KOPT-K1 (cell line): Measurements from ENCODE around the gene ZBTB21.

Source experiments
- H3K27ac ChIP-seq: fragments of 200-600 bp; sonication (generic); 2 replicates; pipeline ENCODE4 v1.5.1; 2016; ENCODE audit warnings: antibody characterized with exemption, mild to moderate bottlenecking, low read depth, low read length; ENCODE audit not compliant: poor library complexity, severe bottlenecking
- H3K36me3 ChIP-seq: fragments of 200-600 bp; sonication (generic); 2 replicates; pipeline ENCODE4 v1.5.1; 2017; ENCODE audit warnings: antibody characterized with exemption, mild to moderate bottlenecking, low read length, moderate library complexity; ENCODE audit not compliant: insufficient read depth
- H3K9me3 ChIP-seq: fragments of 200-600 bp; sonication (generic); 2 replicates; pipeline ENCODE4 v1.5.1; 2017; ENCODE audit warnings: antibody characterized with exemption, low read length, mild to moderate bottlenecking; ENCODE audit not compliant: insufficient read depth, poor library complexity, severe bottlenecking

ZBTB21 gene

GRCh38 chr21:41976611-41977010, 33.5 kb downstream of the ZBTB21 start:
- Histone ChIP-seq H3K36me3 (no peaks in the 10 kb centered on the region), H3K9me3 (peaks cover 23% of the 10 kb centered on the region), H3K27ac (no peak overlapping the region)

GRCh38 chr21:41975391-41976272, 34.5 kb downstream of the ZBTB21 start:
- no peaks in the 10 kb centered on the region for H3K36me3 ChIP-seq
- no peak overlapping the region for H3K27ac ChIP-seq
- peaks cover 23% of the 10 kb centered on the region for H3K9me3 ChIP-seq

- H3K36me3 ChIP-seq, result no peaks in the 10 kb centered on the region
- H3K9me3 ChIP-seq, result peaks cover 19% of the 10 kb centered on the region
- peak overlapping the region; percentile 55 for H3K27ac ChIP-seq
Measured at GRCh38 chr21:41974752-41975053, 35.5 kb downstream of the ZBTB21 start.

GRCh38 chr21:41973861-41974751, 36.1 kb downstream of the ZBTB21 start:
- H3K9me3 ChIP-seq, result peaks cover 14% of the 10 kb centered on the region
- peak overlapping the region; percentile 55 for H3K27ac ChIP-seq
- no peaks in the 10 kb centered on the region for H3K36me3 ChIP-seq

GRCh38 chr21:41973427-41973831, 36.7 kb downstream of the ZBTB21 start:
- Histone ChIP-seq H3K36me3 (no peaks in the 10 kb centered on the region), H3K9me3 (peaks cover 12% of the 10 kb centered on the region), H3K27ac (no peak overlapping the region)

GRCh38 chr21:41972511-41973205, 37.5 kb downstream of the ZBTB21 start:
- H3K9me3 ChIP-seq, result peaks cover 12% of the 10 kb centered on the region
- no peaks in the 10 kb centered on the region for H3K36me3 ChIP-seq
- no peak overlapping the region for H3K27ac ChIP-seq

- no peak overlapping the region for H3K27ac ChIP-seq
- peaks cover 12% of the 10 kb centered on the region for H3K9me3 ChIP-seq
- H3K36me3 ChIP-seq, result no peaks in the 10 kb centered on the region
Measured at GRCh38 chr21:41971891-41972290, 38.3 kb downstream of the ZBTB21 start.

- Histone ChIP-seq H3K36me3 (no peaks in the 10 kb centered on the region), H3K9me3 (peaks cover 12% of the 10 kb centered on the region), H3K27ac (no peak overlapping the region)
Measured at GRCh38 chr21:41970751-41971653, 39.2 kb downstream of the ZBTB21 start.

GRCh38 chr21:41970106-41970391, 40.1 kb downstream of the ZBTB21 start:
- Histone ChIP-seq H3K27ac (no peak overlapping the region), H3K9me3 (peaks cover 12% of the 10 kb centered on the region)

GRCh38 chr21:41967708-41968107, 42.5 kb downstream of the ZBTB21 start:
- no peaks in the 10 kb centered on the region for H3K36me3 ChIP-seq
- H3K9me3 ChIP-seq, result peaks cover 4% of the 10 kb centered on the region
- no peak overlapping the region for H3K27ac ChIP-seq

More at GRCh38 chr21:41970106-41970391, 40.1 kb downstream of the ZBTB21 start:
- H3K36me3 ChIP-seq, result no peaks in the 10 kb centered on the region

- no peak overlapping the region for H3K27ac ChIP-seq
- H3K9me3 ChIP-seq, result no peaks in the 10 kb centered on the region
- H3K36me3 ChIP-seq, result no peaks in the 10 kb centered on the region
Measured at GRCh38 chr21:41966872-41967621, 43.1 kb downstream of the ZBTB21 start.

- Histone ChIP-seq H3K27ac (no peak overlapping the region), H3K9me3 (no peaks in the 10 kb centered on the region), H3K36me3 (no peaks in the 10 kb centered on the region)
Measured at GRCh38 chr21:41966041-41966833, 43.9 kb downstream of the ZBTB21 start.

GRCh38 chr21:41965461-41966013, 44.6 kb downstream of the ZBTB21 start:
- Histone ChIP-seq H3K27ac (no peak overlapping the region), H3K36me3 (no peaks in the 10 kb centered on the region), H3K9me3 (no peaks in the 10 kb centered on the region)
